Measurements from ENCODE around the gene CDK6.

The CDK6 gene

DNA sequence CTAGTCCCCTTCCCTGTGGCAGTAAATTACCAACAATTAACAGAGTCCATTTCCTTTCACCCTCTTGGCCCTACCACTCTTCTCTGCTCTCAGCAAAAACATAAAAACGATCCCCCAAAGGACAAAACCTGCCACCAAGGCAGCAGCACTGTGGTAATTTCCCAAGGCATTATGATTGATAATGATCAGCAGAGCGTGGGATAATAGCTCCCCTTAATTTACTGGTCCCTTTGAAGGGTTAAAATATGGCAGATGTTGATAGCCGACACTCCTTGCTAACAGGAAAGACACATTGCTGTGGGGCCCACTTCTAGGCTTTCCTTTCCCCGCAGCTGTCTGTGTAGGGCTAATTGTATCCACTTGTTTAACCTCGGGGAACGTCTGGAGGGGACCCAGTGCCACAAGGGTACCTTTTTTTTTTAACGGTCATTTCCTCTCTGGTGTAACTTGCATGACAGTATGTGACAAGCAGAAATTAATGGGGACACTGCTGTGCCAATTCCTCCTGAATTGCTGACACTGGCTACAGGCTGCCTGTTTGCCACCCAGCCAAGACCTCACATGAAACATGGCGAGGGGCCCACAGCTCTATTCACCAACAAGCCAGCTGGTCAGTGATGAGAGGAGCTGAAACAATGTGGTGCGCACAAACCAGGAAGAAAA lies 81.3 kb downstream of the CDK6 start:
- TF ChIP-seq, protein P1, sequence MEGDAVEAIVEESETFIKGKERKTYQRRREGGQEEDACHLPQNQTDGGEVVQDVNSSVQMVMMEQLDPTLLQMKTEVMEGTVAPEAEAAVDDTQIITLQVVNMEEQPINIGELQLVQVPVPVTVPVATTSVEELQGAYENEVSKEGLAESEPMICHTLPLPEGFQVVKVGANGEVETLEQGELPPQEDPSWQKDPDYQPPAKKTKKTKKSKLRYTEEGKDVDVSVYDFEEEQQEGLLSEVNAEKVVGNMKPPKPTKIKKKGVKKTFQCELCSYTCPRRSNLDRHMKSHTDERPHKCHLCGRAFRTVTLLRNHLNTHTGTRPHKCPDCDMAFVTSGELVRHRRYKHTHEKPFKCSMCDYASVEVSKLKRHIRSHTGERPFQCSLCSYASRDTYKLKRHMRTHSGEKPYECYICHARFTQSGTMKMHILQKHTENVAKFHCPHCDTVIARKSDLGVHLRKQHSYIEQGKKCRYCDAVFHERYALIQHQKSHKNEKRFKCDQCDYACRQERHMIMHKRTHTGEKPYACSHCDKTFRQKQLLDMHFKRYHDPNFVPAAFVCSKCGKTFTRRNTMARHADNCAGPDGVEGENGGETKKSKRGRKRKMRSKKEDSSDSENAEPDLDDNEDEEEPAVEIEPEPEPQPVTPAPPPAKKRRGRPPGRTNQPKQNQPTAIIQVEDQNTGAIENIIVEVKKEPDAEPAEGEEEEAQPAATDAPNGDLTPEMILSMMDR (IDR thresholded peaks at IDR 0.05; ENCODE audit: low read depth, low read length, missing control alignments), result no peak
- DNase-seq (ENCODE audit: low read depth), result no peak
- no peak overlapping the region for H3K4me3 ChIP-seq (ENCODE audit: low read depth, low read length)

DNA sequence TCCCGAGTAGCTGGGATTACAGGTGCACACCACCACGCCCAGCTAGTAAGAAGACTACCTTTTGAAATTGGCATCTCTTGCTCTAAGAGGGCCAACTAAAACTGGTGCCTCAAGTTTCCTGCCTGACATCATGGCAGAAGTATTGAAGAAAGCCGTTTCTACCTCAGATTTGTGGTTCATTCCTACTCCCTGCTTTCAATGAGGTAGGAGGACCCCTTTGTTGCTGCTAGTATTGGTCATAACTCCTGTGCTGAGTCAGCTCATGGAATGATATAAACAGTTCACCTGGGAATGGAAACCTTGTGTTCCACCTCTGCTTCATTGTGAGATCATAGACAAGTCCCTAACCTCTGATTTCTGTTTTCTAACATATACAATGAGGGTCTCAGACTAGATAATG lies 82.8 kb downstream of the CDK6 start:
- no peak for DNase-seq (ENCODE audit: low read depth)
- TF ChIP-seq, protein P1 (IDR thresholded peaks at IDR 0.05; ENCODE audit: low read depth, low read length, missing control alignments), result no peak
- no peak overlapping the region for H3K4me3 ChIP-seq (ENCODE audit: low read depth, low read length)

DNA sequence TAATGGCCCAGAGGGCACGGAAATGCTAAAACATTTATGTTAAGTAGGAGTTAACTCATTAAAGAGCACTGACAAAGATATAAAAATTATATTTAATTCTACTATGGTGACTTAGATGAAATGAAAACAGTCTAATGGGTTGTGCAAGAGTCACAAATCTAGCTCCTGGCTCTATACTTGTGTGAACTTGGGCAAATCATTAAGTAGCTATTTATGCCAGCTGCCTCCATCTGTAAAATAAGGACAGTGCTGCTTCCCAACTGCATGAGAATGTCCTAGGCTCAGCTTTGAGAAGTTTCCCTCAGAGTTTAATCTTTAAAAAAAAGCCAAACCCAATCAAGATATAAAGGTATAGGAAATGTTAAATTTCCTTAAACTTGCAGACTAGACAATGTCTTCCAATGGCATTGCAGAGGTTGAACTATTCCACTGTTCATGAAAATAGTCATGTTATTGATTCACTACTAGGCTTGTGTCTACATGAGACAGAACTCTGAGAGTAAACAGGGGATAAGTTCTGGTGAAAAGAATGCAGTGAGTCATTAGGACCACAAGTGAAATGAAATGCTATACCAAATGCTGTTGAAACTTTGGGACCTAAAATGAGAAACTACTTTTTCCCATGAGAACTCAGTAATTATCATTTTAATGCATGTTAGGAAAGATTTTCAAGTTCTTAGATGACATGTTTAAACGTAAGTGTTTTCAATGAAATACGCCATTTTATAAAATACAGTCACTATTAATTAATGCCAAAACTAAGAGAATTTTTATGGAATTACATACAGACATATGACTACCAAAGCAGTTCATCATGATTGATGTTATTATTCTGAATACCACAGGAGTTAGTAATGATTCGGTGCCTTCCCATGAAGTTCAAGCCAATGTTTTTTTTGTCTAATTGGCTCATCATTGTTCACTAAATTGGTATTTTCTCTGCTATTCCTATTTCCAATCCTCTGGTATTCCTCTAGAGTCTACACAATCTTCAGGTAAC lies 84.2 kb downstream of the CDK6 start:
- H3K4me3 ChIP-seq (ENCODE audit: low read depth, low read length), result no peak overlapping the region
- TF ChIP-seq, protein P1 (IDR thresholded peaks at IDR 0.05; ENCODE audit: low read depth, low read length, missing control alignments), result no peak
- no peak for DNase-seq (ENCODE audit: low read depth)

DNA sequence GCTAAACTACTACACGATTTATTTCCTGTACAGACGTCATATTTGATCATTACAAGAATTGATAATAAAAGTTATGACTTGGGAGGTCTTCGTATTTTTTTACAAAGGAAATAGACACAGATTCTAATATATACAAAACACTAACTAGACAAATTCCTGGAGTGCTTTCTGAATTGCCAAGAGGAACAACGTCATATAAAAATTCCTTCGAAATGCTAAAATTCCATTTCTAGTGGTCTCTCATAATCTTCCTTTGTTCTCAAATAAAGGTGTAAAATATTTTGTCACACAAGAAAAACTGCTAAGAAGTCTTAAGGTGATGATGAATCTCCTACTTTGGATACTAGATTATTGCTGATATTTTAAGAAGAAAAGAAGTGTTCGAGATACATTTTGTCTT lies 85.4 kb downstream of the CDK6 start:
- no peak overlapping the region for H3K4me3 ChIP-seq (ENCODE audit: low read depth, low read length)
- no peak for DNase-seq (ENCODE audit: low read depth)
- TF ChIP-seq, protein P1 (IDR thresholded peaks at IDR 0.05; ENCODE audit: low read depth, low read length, missing control alignments), result no peak

DNA sequence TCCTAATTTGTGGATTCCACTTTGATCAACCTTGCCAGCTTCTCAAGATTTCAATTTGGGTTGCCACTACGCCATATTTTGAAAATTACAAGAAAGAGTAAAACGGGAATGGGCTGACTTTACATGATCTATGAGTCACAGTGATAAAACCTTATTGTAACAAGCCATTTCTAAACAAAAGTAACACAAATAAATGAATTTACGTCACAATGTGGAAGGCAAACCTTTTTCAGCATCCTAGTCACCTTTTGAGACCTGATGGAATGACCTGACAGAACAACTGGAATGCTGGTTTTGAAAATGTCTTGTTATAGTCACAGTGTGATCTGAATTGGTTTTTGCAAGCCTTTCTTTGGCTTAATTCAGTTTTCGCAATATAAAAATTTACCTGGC lies 85.9 kb downstream of the CDK6 start:
- no peak for DNase-seq (ENCODE audit: low read depth)
- TF ChIP-seq, protein P1 (IDR thresholded peaks at IDR 0.05; ENCODE audit: low read depth, low read length, missing control alignments), result no peak
- no peak overlapping the region for H3K4me3 ChIP-seq (ENCODE audit: low read depth, low read length)

DNA sequence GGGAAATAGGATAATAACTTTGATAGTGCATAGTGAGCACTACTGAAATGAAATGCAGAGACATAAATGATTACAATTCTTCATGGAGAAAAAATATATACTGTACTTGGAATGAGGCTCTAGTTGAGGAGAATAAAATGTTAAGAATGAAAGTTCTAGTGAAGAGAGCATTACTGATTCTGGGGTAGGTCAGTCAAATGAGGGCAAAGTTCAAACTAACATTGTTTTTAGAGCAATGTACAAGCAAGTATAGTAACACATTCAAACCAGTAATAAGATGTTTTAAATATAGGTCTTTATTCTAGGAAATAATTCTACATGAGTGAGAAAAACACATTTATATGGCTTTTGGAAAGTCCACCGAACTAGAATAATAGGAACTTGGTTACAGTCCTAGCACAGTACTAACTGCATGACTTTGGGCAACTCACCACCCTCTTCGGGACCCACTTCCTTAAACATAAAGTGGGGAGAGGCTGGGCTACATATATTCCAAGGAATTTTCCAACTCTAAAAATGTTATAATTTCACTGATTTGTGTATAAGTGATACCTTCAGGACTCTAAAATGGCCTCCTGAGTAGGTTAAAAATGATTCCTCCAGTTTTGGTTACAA lies 86.4 kb downstream of the CDK6 start:
- TF ChIP-seq, protein P1 (IDR thresholded peaks at IDR 0.05; ENCODE audit: low read depth, low read length, missing control alignments), result no peak
- DNase-seq (ENCODE audit: low read depth), result no peak
- H3K4me3 ChIP-seq (ENCODE audit: low read depth, low read length), result no peak overlapping the region
